ENCODE data around the gene KCNQ4. TPM values are rescaled to one million over a fixed set of nuclear protein-coding genes. Genes with fewer than 3 reads are reported as not detected.

KCNQ4 gene
- 0.19 to 0.33 TPM (median 0.25 TPM) in 5 replicates for total RNA-seq (2022; extraction: Qiagen RNA extraction; ENCODE audit: low read depth)

GRCh38 chr1:40783001-40783905 lies at the start of gene KCNQ4:
Gene KCNQ4 (plus strand): TSS chr1:40783787. CDS start chr1:40784094, 307 bp downstream.

GRCh38 chr1:40862008-40862863 lies 78.6 kb downstream of the KCNQ4 start, which contains the start of gene CITED4:
Gene CITED4 (minus strand): TSS chr1:40862363. CDS start chr1:40862127, 236 bp downstream.

Other genes with a start within 250 kb of the KCNQ4 start
- 0.75 to 1.3 TPM (median 1.2 TPM) in 5 replicates for gene RIMS3, start 118.1 kb upstream of the KCNQ4 start, total RNA-seq (2022; extraction: Qiagen RNA extraction; ENCODE audit: low read depth)
- 37.2 to 42.8 TPM (median 39.0 TPM) in 5 replicates for gene NFYC, start 92.1 kb upstream of the KCNQ4 start, total RNA-seq (2022; extraction: Qiagen RNA extraction; ENCODE audit: low read depth)
- 39.5 to 126 TPM (median 106 TPM) in 5 replicates for gene CITED4, start 78.6 kb downstream of the KCNQ4 start, total RNA-seq (2022; extraction: Qiagen RNA extraction; ENCODE audit: low read depth)
- gene CTPS1, start 195.9 kb downstream of the KCNQ4 start, total RNA-seq (2022; extraction: Qiagen RNA extraction; ENCODE audit: low read depth) = 94.0 to 131 TPM (median 98.6 TPM) in 5 replicates
- not detected in 5 replicates for gene SLFNL1, start 237.9 kb downstream of the KCNQ4 start, total RNA-seq (2022; extraction: Qiagen RNA extraction; ENCODE audit: low read depth)